Ovary (tissue), 3 donors: Measurements from ENCODE around the gene OR8A1.

Source experiments
- EP300 ChIP-seq: sonication (generic); formaldehyde crosslinking; IDR thresholded peaks from one replicate; pipeline ENCODE4 v1.6.1; 2017; ENCODE audit warnings: antibody characterized with exemption
- POLR2A ChIP-seq: fragments of 450-650 bp; IDR thresholded peaks from one replicate; pipeline ENCODE4 v1.6.1; 2017; ENCODE audit warnings: antibody characterized with exemption, mild to moderate bottlenecking, moderate library complexity
- TF ChIP-seq, protein P1 (sequence below), 3 donors: fragments of 450-650 bp in 2 of 3; fragments of 200-600 bp in 1 of 3; IDR thresholded peaks; one replicate each; pipeline versions ENCODE4 v1.5.1 to v1.8.0; 2016 to 2022; ENCODE audit warnings: antibody characterized with exemption in 3 of 3, mild to moderate bottlenecking in 1 of 3
- donor health status: DM: no; HTN: no; CAD: no.

DNA sequence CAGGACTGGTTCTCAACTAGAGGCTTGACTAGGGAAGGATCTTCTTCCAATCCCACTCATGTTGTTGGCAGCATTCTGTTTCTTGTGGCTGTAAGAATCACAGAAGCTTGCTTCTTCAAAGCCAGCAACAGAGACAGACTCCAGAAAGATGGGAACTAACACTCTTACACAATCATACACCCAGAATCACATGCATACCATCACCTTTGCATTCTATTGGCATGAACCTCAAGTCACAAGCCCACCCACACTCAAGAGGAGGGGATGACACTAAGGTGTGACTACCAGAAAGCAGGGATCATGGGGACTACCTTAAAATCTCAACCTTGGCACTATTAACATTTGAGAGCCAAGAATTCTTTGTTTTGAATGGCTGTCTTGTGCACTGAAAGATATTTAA lies 27.8 kb downstream of the OR8A1 start:
- TF ChIP-seq, protein P1, sequence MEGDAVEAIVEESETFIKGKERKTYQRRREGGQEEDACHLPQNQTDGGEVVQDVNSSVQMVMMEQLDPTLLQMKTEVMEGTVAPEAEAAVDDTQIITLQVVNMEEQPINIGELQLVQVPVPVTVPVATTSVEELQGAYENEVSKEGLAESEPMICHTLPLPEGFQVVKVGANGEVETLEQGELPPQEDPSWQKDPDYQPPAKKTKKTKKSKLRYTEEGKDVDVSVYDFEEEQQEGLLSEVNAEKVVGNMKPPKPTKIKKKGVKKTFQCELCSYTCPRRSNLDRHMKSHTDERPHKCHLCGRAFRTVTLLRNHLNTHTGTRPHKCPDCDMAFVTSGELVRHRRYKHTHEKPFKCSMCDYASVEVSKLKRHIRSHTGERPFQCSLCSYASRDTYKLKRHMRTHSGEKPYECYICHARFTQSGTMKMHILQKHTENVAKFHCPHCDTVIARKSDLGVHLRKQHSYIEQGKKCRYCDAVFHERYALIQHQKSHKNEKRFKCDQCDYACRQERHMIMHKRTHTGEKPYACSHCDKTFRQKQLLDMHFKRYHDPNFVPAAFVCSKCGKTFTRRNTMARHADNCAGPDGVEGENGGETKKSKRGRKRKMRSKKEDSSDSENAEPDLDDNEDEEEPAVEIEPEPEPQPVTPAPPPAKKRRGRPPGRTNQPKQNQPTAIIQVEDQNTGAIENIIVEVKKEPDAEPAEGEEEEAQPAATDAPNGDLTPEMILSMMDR (IDR thresholded peaks at IDR 0.05) = no peak
- TF ChIP-seq POLR2A (no peak), EP300 (no peak)
